DOHH2 (cell line): ENCODE measurements around the gene PDE4D.

Experiments used
- CTCF ChIP-seq: fragments of 200-600 bp; sonication (generic); IDR thresholded peaks from one replicate; pipeline ENCODE4 v1.5.1; 2014; ENCODE audit warnings: antibody characterized with exemption, mild to moderate bottlenecking, low read depth, low read length; ENCODE audit not compliant: poor library complexity, severe bottlenecking
- EZH2phosphoT487 ChIP-seq: fragments of 200-600 bp; sonication (generic); IDR thresholded peaks from 2 replicates; pipeline ENCODE4 v1.6.1; 2017; ENCODE audit warnings: borderline replicate concordance, mild to moderate bottlenecking, antibody characterized with exemption, low read length, moderate library complexity, mixed read lengths

GRCh38 chr5:59142138-59142537 lies 751.4 kb downstream of the PDE4D start:
- no peak for TF ChIP-seq CTCF
- no peak for TF ChIP-seq EZH2phosphoT487
